Caki2 (cell line): ENCODE data around the gene KLHL41. TPM values are rescaled to one million over a fixed set of nuclear protein-coding genes. Genes with fewer than 3 reads are reported as not detected.
A peak's percentile ranks its signal among the peaks of the same experiment; 100 is the strongest.
"Not testable (repeated sequence)": the region's sequence is repeated elsewhere in the genome, so short reads cannot be mapped to it uniquely, and the experiment has no call there.

ENCODE experiments used
- DNase-seq: peaks from one replicate; pipeline ENCODE4 v3.0.0-alpha.2; 2015; ENCODE audit warnings: low read depth
- in situ Hi-C: cut with HindIII; loops from 2 replicates; pipeline ENCODE4 v1.10.0; 2016; ENCODE audit warnings: low sequenced_read_pairs, low pct_unique_long_range_greater_than_20kb, mixed read lengths
- total RNA-seq: library from RNA; depleted of rRNA; stranded (reverse); fragments of >200 nt; shearing (Covaris generic); gene quantifications from 2 replicates; pipeline ENCODE4 v1.2.3, GENCODE V29; 2014; ENCODE audit warnings: low replicate concordance

Gene KLHL41
- total RNA-seq, 1 experiment from 2014 or later, result not detected

- in situ Hi-C loops, result no loop called here
Measured at GRCh38 chr2:169495310-169495928, 14.1 kb upstream of the KLHL41 start.

GRCh38 chr2:169504651-169505050 lies 4.9 kb upstream of the KLHL41 start:
- in situ Hi-C loops, result no loop called here
- no peak for DNase-seq

More at GRCh38 chr2:169495310-169495928, 14.1 kb upstream of the KLHL41 start:
- no peak for DNase-seq

GRCh38 chr2:169507698-169508097 lies 1.8 kb upstream of the KLHL41 start:
- in situ Hi-C loops, result no loop called here
- DNase-seq, result peak; percentile 23

- in situ Hi-C loops, result no loop called here
- DNase-seq, result no peak
Measured at GRCh38 chr2:169509955-169510354, 453 bp downstream of the KLHL41 start.

- in situ Hi-C loops, result no loop called here
- no peak for DNase-seq
Measured at GRCh38 chr2:169510496-169510895, 994 bp downstream of the KLHL41 start.

GRCh38 chr2:169511818-169512217 lies 2.3 kb downstream of the KLHL41 start:
- in situ Hi-C loops, result no loop called here
- DNase-seq, result no peak

GRCh38 chr2:169512525-169512924 lies 3.0 kb downstream of the KLHL41 start:
- in situ Hi-C loops, result no loop called here
- no peak for DNase-seq

GRCh38 chr2:169513094-169513493 lies 3.6 kb downstream of the KLHL41 start:
- no peak for DNase-seq
- in situ Hi-C loops, result no loop called here

- DNase-seq, result no peak
- in situ Hi-C loops, result no loop called here
Measured at GRCh38 chr2:169513926-169514325, 4.4 kb downstream of the KLHL41 start.

GRCh38 chr2:169514758-169515157 lies 5.3 kb downstream of the KLHL41 start:
- DNase-seq, in situ Hi-C loops: not testable (repeated sequence)

GRCh38 chr2:169516488-169516995 lies 7.0 kb downstream of the KLHL41 start:
- DNase-seq, in situ Hi-C loops: not testable (repeated sequence)

- DNase-seq, result no peak
- in situ Hi-C loops, result no loop called here
Measured at GRCh38 chr2:169520896-169521295, 11.4 kb downstream of the KLHL41 start.

- no peak for DNase-seq
- in situ Hi-C loops, result no loop called here
Measured at GRCh38 chr2:169523681-169524080, 14.2 kb downstream of the KLHL41 start.

- DNase-seq, result peak; percentile 18
- in situ Hi-C loops, result no loop called here
Measured at GRCh38 chr2:169525434-169525833, 15.9 kb downstream of the KLHL41 start.

GRCh38 chr2:169526451-169526850 lies 16.9 kb downstream of the KLHL41 start:
- no peak for DNase-seq
- in situ Hi-C loops, result no loop called here

- in situ Hi-C loops, result no loop called here
- peak; percentile 38 for DNase-seq
Measured at GRCh38 chr2:169528271-169528701, 18.8 kb downstream of the KLHL41 start.

- in situ Hi-C loops, DNase-seq: not testable (repeated sequence)
Measured at GRCh38 chr2:169539460-169539859, 30.0 kb downstream of the KLHL41 start.

- in situ Hi-C loops, result no loop called here
- no peak for DNase-seq
Measured at GRCh38 chr2:169540146-169540545, 30.6 kb downstream of the KLHL41 start.

- in situ Hi-C loops, result no loop called here
Measured at GRCh38 chr2:169542433-169542832, 32.9 kb downstream of the KLHL41 start.

GRCh38 chr2:169546756-169547155 lies 37.3 kb downstream of the KLHL41 start:
- no peak for DNase-seq
- in situ Hi-C loops, result no loop called here

More at GRCh38 chr2:169542433-169542832, 32.9 kb downstream of the KLHL41 start:
- no peak for DNase-seq
